Spleen (tissue), 11 donors: ENCODE results near the gene MIS12. TPM values are rescaled to one million over a fixed set of nuclear protein-coding genes. Genes with fewer than 3 reads are reported as not detected.
A peak's percentile ranks its signal among the peaks of the same experiment; 100 is the strongest.

ENCODE experiments used
- DNase-seq: peaks from one replicate; pipeline ENCODE4 v3.0.0-alpha.2; 2020
- H3K27ac ChIP-seq, 8 donors: fragments of 200-600 bp; sonication (generic) in 7 of 8; 1 replicate in 4 of 8; 2 replicates in 4 of 8; pipeline versions ENCODE4 v1.5.0 to v1.8.0; 2016 to 2021; ENCODE audit warnings: inconsistent platforms in 4 of 8, mild to moderate bottlenecking in 4 of 8, moderate library complexity in 1 of 8
- H3K27me3 ChIP-seq, 7 donors: fragments of 200-600 bp; sonication (generic) in 6 of 7; replicated peaks in 1 of 7; 1 replicate in 4 of 7; 2 replicates in 3 of 7; pipeline versions ENCODE4 v1.5.0 to v1.8.0; 2016 to 2021; ENCODE audit warnings: inconsistent platforms in 3 of 7, mild to moderate bottlenecking in 1 of 7
- H3K36me3 ChIP-seq, 6 donors: fragments of 200-600 bp; sonication (generic) in 5 of 6; 1 replicate in 4 of 6; 2 replicates in 2 of 6; pipeline versions ENCODE4 v1.5.0 to v1.8.0; 2016 to 2021; ENCODE audit warnings: inconsistent platforms in 2 of 6
- H3K4me1 ChIP-seq, 6 donors: fragments of 200-600 bp; sonication (generic) in 5 of 6; 1 replicate in 3 of 6; 2 replicates in 3 of 6; pipeline versions ENCODE4 v1.5.0 to v1.8.0; 2016 to 2021; ENCODE audit warnings: inconsistent platforms in 3 of 6
- H3K4me3 ChIP-seq, 8 donors: fragments of 200-600 bp; sonication (generic) in 7 of 8; 1 replicate in 4 of 8; 2 replicates in 4 of 8; pipeline versions ENCODE4 v1.5.0 to v1.8.0; 2016 to 2021; ENCODE audit warnings: inconsistent platforms in 4 of 8, mild to moderate bottlenecking in 4 of 8, moderate library complexity in 2 of 8
- H3K9me3 ChIP-seq, 8 donors: fragments of 200-600 bp; sonication (generic) in 7 of 8; 1 replicate in 4 of 8; 2 replicates in 4 of 8; pipeline versions ENCODE4 v1.5.0 to v1.8.0; 2016 to 2021; ENCODE audit warnings: inconsistent platforms in 4 of 8
- CTCF ChIP-seq, 11 experiments: fragments of 200-600 bp in 7 of 11; fragments of 450-650 bp in 4 of 11; sonication (generic) in 4 of 11; IDR thresholded peaks in 8 of 11; conservative IDR thresholded peaks in 3 of 11; 1 replicate in 7 of 11; 2 replicates in 4 of 11; pipeline versions ENCODE4 v1.4.0 to v1.8.0; 2016 to 2021; ENCODE audit warnings: antibody characterized with exemption in 11 of 11, inconsistent platforms in 4 of 11, mild to moderate bottlenecking in 1 of 11
- POLR2A ChIP-seq, 3 donors: fragments of 450-650 bp; IDR thresholded peaks; one replicate each; pipeline ENCODE4 v1.5.1; 2017; ENCODE audit warnings: antibody characterized with exemption in 3 of 3, mild to moderate bottlenecking in 1 of 3
- POLR2AphosphoS5 ChIP-seq, 3 donors: sonication (generic); formaldehyde crosslinking; IDR thresholded peaks; one replicate each; pipeline ENCODE4 v1.5.1; 2017; ENCODE audit warnings: antibody characterized with exemption in 3 of 3
- WGBS, 5 donors: extraction: QIAGEN DNeasy Blood & Tissue Kit in 3 of 5; methylation state at CpG; one replicate each; pipeline versions ENCODE4 v1.1.5 to v1.1.7; 2013 to 2018; 5-methylcytosine and 5-hydroxymethylcytosine counted together
- intact Hi-C: fragments of 100-400 bp; cut with DNase I; formaldehyde crosslinking; loops from one replicate; pipeline ENCODE4 v1.15.0; 2023; ENCODE audit warnings: low total_unique reads
- polyA plus RNA-seq, 3 donors: library from polyadenylated mRNA; stranded (reverse); fragments of 200-250 nt; gene quantifications; one replicate each; pipeline ENCODE4 v1.2.1, GENCODE V29; 2013
- total RNA-seq, 7 donors: library from RNA; depleted of rRNA in 3 of 7; stranded (reverse); fragments of >200 nt in 3 of 7; fragmentation: NEBNext Ultra II Directional in 4 of 7; extraction: Animal tissue kit (Norgen Biotek cat#: 25700) in 4 of 7; gene quantifications; one replicate each; pipeline versions ENCODE4 v1.1.0 to v1.2.1, GENCODE V29; 2016 to 2021
- donor health status: healthy with polysubstance abuse.
- donor health status: DM: no; HTN: no; CAD: no; lungs with moderate emphysema.
- donor health status: DM: no; HTN: no; CAD: no.
- donor health status: Bipolar disorder and iron deficiency.
- donor health status: healthy.
- donor health status: DM: no; HTN: no; CAD: no.
- donor health status: DM: yes; HTN: yes; CAD: no.

MIS12 gene
- total and polyA plus RNA-seq, 10 donors = 15.5 to 46.3 (median 20.5) TPM

GRCh38 chr17:5510771-5511170, 24.4 kb downstream of the MIS12 start:
- Histone ChIP-seq H3K27ac (no peak overlapping the region), H3K9me3 (no peaks in the 10 kb centered on the region), H3K36me3 (peaks cover 0 to 71% (median 20%) of the 10 kb centered on the region in 6 donors), H3K4me3 (no peak overlapping the region), H3K4me1 (peaks cover 0 to 14% (median 0%) of the 10 kb centered on the region in 6 donors), H3K27me3 (no peaks in the 10 kb centered on the region)
- no peak for TF ChIP-seq CTCF (IDR thresholded peaks at IDR 0.05 in 8 of 11, conservative IDR thresholded peaks at IDR 0.05 in 3 of 11)
- TF ChIP-seq POLR2A (IDR thresholded peaks at IDR 0.05) = no peak
- TF ChIP-seq POLR2AphosphoS5 (IDR thresholded peaks at IDR 0.05) = no peak
- whole genome bisulfite sequencing, 5 donors = 77 to 93% (median 92%) methylated on average over 8 of the region's 8 CpGs
- DNase-seq = no peak
- intact Hi-C loops = no loop called here

DNA sequence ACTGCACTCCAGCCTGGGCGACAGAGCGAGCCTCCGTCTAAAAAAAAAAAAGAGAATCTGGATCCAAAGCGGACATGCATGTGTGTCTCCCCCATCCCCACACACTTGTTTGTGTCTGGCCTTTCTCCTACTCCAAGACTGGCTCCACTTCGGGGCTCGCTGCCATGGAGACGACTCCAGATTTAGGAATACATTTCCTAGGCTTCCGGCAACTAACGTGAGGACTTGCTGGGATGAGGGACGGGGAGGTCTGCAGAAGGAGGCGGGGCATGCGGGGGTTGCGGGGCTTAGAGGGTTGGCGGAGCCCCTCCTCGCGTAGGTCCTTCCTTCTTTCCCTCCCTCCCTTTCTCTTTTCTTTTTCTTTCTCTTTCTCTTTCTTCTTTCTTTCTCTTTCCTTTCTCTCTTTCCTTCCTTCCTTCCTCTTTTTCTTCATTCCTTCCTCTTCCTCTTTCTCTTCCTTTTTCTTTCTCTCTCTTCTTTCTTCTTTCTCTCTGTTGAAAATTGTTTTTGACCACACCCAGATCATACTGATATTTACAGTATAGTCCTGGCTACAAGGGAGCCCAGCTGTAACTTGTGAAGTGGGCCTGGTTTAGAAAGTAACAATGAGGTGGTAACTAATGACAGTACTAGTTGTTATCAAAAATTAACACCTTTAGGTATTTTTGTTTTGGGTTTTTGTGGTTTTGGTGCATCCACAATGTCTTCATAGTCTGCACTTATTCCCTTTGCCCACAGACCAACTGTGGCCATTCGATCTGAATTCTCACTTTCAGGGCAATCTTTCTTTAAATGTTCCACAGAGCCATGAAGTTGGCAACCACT, 25.2 kb downstream of the MIS12 start:
- intact Hi-C loops = no loop called here
- no peak for DNase-seq
- peaks cover 0 to 14% (median 0%) of the 10 kb centered on the region in 6 donors for H3K4me1 ChIP-seq
- no peak overlapping the region for H3K27ac ChIP-seq
- H3K9me3 ChIP-seq = no peaks in the 10 kb centered on the region
- H3K36me3 ChIP-seq = peaks cover 0 to 76% (median 27%) of the 10 kb centered on the region in 6 donors
- H3K27me3 ChIP-seq = no peaks in the 10 kb centered on the region
- 72 to 83% (median 78%) methylated on average over 17 of the region's 17 CpGs for WGBS, 5 donors
- TF ChIP-seq POLR2AphosphoS5 (IDR thresholded peaks at IDR 0.05) = peak in 1 of 3 donors; percentile 15
- no peak for TF ChIP-seq CTCF (IDR thresholded peaks at IDR 0.05 in 8 of 11, conservative IDR thresholded peaks at IDR 0.05 in 3 of 11)
- H3K4me3 ChIP-seq = no peak overlapping the region

DNA sequence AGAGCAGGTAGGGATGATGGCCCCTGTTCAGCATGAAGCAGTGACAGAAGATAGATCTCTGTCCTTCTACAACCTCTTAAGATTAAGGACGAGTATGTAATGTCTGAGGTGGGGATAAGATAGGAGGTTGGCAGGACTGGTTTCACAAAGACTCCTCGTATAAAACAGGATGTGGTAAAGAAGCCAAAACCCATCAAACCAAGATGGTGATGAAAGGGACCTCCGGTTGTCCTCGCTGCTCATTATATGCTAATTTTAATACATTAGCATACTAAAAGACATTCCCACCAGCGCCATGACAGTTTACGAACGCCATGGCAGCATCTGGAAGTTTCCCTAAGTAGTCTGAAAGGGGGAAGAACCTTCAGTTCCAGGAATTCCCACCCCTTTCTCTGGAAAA, 27.3 kb downstream of the MIS12 start:
- Histone ChIP-seq H3K36me3 (peaks cover 0 to 86% (median 36%) of the 10 kb centered on the region in 6 donors), H3K9me3 (no peaks in the 10 kb centered on the region), H3K27ac (no peak overlapping the region), H3K27me3 (no peaks in the 10 kb centered on the region), H3K4me3 (no peak overlapping the region), H3K4me1 (peaks cover 0 to 14% (median 0%) of the 10 kb centered on the region in 6 donors)
- no peak for DNase-seq
- WGBS, 5 donors = 52 to 63% (median 58%) methylated on average over 7 of the region's 7 CpGs
- no peak for TF ChIP-seq CTCF (IDR thresholded peaks at IDR 0.05 in 8 of 11, conservative IDR thresholded peaks at IDR 0.05 in 3 of 11)
- intact Hi-C loops = no loop called here

DNA sequence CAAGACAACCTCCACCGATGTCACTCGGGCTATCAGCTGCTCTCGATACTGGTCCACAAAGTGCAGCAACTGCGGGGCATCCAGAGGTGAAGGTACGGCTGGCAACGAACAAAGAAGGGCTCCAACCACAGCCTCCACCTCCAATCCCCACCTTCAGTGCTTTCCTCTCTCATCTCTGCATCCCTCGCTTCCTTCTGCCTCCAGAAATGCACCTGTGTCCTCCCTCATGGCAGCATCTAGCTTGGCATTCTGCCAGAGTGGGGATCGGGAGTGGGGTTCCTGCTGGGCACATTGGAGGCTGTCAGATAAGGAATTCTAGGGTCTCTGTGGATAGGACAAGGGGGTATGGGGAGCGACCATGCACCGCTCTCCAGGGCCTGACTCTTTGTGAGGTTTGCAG, 28.6 kb downstream of the MIS12 start:
- H3K27ac ChIP-seq = no peak overlapping the region
- WGBS, 5 donors = 91 to 97% (median 94%) methylated on average over 9 to 10 of the region's 10 CpGs

More for the DNA sequence above, 28.6 kb downstream of the MIS12 start:
- DNase-seq = no peak
- Histone ChIP-seq H3K4me1 (peaks cover 0 to 14% (median 0%) of the 10 kb centered on the region in 6 donors), H3K27me3 (no peaks in the 10 kb centered on the region), H3K4me3 (no peak overlapping the region), H3K9me3 (no peaks in the 10 kb centered on the region), H3K36me3 (peaks cover 0 to 72% (median 33%) of the 10 kb centered on the region in 6 donors)
- intact Hi-C loops = no loop called here
- TF ChIP-seq POLR2AphosphoS5 (IDR thresholded peaks at IDR 0.05) (peak in 1 of 3 donors; percentile 17), CTCF (IDR thresholded peaks at IDR 0.05 in 8 of 11, conservative IDR thresholded peaks at IDR 0.05 in 3 of 11) (no peak)
